GM18526 (cell line): ENCODE data around the gene IMMP2L.

Source experiments
- POLR2A ChIP-seq: IDR thresholded peaks from 3 replicates; pipeline ENCODE4 v1.6.1; 2011; ENCODE audit not compliant: insufficient read length; ENCODE audit errors: extremely low read depth

IMMP2L gene

DNA sequence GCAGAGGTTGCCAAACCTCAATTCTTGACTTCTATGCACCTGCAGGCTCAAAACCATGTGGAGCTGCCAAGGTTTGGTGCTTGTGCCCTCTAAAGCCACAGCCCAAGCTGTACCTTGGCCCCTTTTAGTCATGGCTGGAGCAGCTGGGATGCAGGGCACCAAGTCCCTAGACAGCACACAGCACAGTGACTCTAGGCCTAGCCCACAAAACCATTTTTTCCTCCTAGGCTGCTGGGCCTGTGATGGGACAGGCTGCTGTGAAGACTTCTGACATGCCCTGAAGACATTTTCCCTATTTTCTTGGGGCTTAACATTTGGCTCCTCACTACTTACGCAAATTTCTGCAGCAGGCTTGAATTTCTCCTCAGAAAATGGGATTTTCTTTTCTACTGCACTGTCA is 499.1 kb downstream of the IMMP2L start:
- TF ChIP-seq POLR2A = no peak

DNA sequence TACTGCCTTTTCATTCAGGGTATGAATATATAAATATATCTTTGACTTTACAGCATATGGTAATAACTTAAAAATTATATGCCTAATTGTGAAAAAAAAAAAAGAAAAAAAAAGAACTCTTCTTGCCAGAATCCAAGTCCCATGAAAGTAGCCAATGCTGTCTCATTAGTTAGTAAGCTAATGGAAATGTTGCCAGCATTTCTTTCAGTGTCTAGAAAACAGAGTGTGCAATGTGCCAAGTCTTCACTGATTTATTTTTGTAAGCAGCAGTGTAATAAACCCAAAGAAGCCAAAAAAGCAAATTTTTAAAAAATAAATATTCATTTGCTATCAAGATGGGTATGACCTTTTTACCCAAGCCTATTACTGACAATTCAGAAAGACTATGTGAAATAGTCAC is 502.5 kb downstream of the IMMP2L start:
- TF ChIP-seq POLR2A = no peak

DNA sequence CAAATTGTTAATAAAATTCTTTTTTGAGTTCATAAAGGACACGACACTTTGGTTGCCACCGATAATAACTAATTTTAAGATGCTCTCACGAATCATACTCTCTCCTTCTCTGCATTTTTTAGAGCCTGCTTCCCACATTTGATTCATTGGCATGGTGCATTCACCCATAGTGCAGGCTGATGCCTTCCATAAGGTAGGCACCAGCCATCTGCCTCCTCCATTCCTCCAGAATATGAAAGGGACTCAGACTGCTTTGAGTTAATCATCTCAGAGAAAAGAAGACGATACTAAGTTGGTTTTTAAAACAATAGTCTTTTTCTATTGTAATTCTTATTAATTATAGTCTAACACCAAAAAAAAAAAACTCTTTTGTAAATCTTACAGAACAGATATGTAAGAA is 505.2 kb downstream of the IMMP2L start:
- no peak for TF ChIP-seq POLR2A

DNA sequence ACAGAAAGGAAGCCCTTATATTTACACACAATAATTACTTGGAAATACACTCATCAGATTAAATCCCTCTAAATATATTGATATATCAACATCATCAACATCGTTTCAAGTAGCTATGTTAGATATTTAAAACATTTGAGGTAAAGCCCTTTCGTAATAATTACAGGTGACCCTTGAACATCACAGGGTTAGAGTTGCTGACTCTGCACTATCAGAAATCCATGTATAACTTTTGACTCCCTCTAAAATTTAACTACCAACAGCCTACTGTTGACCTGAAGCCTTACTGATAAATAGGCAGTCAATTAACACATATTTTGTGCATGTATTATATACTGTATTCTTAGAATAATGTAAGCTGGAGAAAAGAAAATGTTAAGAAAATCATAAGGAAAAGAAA is 505.9 kb downstream of the IMMP2L start:
- no peak for TF ChIP-seq POLR2A

DNA sequence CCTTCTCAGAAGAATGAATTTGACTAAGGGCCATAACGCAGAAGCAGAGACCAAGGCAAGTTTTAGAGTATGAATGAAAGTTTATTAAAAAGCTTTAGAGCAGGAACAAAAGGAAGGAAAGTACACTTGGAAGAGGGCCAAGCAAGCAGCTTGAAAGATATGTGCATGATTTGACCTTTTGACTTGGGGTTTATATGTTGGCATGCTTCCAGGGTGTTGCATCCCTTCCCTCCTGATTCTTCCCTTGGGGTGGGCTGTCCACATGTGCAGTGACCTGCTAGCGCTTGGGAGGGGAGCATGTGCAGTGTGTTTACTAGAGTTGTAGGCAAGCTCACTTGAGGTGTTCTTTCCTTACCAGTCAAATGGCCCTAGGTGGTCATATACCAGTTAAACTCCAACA is 509.3 kb downstream of the IMMP2L start:
- no peak for TF ChIP-seq POLR2A

DNA sequence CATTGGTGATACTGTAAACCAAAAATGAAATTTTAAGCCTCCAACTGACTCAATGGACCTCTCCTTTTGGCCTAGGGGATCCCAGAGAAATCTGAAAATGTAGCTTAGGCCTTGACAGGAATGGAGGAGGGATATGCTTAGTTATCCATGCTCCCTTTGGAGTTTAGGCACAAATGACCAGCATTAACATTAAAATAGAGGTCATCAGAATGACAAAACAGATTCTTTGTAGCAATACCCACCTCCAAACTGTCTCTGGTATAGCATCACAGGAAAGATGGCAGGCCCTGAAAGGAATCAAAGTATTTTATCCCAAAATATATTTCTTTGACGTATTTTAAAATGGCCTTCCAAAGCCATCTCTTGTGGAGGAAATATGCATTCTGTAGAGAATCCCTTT is 510.5 kb downstream of the IMMP2L start:
- TF ChIP-seq POLR2A = no peak

DNA sequence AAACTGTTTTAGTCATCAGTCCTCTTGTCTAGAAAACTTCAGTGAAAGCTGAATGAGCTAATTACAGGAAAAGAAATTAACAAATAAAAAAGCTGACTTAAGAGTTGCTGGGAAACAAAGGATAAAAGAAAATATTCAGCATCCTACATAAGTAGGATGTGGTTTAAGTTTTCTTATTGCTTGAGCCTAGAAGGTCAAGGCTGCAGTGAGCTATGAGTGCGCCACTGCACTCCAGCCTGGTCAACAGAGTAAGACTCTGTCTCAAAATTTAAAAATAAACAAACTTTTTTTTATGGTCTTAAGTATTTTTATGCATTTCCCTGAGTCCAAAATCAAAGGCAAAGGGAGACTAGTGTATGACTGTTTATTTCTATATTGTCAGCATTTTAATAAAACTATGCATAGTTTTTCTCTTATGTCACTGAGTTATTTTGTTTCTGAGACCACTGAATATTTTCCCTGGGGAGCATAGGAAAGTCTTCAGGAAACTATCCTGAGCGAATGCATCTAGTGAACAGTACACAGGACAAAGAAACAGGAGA is 511.3 kb downstream of the IMMP2L start:
- no peak for TF ChIP-seq POLR2A

DNA sequence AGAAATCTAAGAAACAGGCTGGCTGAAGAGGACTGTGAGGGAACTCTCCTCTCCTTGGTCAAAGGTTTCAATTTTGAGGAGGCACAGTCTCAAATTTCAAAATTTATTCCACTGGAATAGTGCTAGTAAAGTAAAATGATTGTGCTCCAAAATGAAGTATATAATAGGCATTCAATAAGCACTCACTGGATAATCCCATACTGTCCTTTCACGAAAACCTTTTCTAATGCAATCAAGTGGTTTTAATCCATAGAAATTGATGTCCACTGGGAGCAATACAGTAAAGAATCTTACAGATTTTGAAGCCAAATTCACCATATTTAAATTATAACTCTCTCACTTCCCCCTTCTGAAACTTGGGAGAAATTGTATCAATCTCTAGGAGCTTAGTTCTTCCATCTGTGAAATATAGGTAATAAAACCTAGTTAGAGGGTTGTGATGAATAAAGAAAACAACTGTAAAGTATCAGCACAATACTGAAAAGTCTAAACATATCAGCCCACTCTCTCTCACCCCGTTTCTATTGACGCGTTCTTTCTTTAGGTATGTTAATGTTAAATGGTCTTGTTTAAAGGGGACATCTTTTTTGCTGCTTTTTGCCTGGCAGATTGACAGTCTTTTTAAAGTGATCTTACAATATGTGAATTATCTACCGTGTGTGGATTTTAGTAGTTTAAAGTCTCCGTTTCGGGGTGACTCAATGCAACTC is 512.2 kb downstream of the IMMP2L start:
- no peak for TF ChIP-seq POLR2A

DNA sequence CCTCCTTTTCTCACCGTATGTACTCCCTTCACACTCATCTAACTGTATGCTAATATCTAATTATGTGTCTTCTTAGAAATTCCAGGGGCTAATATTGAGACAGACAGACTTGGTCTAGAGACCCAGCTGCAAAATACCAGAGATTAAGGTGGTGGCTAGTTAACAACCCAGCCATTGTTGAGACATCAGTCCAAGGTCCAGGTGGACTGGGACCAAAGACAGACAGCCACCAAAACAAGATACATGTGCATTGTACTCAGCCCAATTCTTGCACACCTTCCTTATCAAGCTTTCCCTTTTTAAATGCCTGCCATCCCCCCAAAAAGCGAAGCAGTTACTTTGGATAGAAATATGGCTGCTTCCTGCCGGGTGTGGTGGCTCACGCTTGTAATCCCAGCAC is 514.7 kb downstream of the IMMP2L start:
- no peak for TF ChIP-seq POLR2A

DNA sequence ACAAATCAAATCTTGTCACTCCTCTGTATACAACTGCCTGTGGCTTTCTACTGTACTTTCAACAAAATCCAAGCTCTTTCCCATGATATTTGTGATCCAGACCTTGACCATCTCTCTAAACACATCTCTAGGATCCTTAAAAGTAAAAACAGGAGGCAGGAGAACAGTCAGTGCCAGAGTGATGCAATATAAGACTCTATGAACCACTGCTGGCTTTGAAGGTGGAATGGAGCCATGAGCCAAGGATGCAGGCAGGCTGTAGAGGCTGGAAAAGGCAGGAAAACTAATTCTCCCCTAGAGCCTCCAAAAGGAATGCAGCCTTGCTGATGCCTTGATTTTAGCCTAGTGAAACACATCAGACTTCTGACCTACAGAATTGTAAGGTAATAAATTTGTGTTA is 516.8 kb downstream of the IMMP2L start:
- TF ChIP-seq POLR2A = no peak

DNA sequence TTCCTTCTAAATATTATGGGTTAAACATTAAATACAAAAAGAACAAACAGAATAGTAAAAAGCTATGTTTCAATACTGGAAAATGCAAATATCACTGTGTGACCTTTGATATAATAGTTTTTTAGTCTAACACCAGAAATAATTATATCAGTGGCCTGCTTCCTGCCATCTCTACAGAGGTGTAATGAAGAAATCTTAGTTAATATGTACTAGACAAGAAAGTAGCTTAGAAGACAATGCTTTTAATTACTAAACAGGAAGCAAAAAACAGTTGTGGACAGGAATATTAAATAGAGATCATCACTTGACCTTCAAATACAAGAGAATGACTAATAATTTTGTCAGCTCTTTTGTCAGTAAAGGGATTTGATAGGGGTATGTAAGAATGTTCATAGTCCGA is 518.7 kb downstream of the IMMP2L start:
- TF ChIP-seq POLR2A = no peak

DNA sequence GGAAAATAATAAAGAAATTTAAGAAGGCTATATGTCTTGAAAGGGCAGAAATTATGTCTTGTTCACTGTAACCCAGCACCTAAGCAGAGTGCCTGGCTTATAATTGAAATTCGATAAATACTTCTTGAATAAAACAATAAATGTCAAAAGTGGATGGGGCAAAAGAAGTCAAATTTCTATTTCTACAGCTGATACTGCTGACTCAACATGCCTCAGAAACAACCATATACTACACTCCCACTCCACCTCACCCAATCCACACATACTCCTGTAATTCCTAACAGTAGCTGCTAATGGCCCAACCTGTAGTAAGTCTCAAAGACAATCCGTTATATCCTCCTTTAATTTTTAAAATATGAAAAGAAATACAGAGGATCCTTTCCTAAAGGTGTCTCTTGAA is 519.5 kb downstream of the IMMP2L start:
- no peak for TF ChIP-seq POLR2A

DNA sequence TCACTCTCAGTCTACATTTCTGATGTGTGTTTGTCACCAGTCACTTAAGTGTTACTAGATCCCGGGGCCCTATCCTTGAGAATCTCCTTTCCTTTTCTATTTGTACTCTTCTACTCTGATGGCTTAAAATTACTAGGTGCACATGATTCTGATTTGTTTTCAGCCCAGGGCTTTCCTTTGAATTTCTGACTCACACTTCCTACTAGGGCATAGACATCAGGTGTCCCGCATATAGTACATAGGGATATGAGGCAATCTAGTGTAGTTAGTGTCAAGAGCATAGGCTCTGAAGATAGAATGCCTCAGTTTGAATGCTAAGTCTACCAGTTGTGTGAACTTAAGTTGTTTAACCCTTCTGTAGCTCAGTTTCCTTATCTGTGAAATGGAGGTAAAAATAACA is 520.7 kb downstream of the IMMP2L start:
- no peak for TF ChIP-seq POLR2A

DNA sequence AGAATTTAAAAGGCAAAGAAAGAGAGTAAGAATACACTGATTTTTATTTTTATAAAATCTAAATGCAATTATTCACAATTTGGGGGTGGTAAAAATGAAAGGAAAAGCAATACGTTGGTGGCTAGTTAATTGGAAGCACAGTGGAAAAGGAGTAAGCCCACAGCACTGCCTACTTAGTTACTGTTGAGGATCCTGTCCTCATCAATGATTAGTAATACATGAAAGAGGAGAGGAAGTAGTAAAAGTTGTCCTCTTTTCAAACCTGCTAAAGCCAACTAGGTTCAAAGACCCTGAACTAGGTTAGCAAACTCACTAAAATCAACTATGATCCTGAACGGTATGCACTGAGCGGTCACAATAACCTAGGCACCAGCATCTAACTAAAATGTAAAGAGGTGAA is 524.1 kb downstream of the IMMP2L start:
- no peak for TF ChIP-seq POLR2A

DNA sequence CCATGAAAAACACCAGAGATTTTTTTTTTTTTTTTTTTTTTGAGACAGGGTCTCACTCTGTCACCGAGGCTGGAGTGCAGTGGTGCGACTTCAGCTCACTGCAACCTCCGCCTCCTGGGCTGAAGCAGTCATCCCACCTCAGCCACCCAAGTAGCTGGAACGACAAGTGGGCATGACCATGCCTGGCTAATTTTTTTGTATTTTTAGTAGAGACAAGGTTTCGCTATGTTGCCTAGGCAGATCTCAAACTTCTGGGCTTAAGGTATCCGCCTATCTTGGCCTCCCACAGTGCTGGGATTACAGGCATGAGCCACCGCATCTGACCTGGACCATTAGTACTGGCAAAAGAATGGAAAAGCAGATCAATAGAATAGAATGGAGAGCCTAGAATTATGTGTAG is 530.4 kb downstream of the IMMP2L start:
- TF ChIP-seq POLR2A = no peak

DNA sequence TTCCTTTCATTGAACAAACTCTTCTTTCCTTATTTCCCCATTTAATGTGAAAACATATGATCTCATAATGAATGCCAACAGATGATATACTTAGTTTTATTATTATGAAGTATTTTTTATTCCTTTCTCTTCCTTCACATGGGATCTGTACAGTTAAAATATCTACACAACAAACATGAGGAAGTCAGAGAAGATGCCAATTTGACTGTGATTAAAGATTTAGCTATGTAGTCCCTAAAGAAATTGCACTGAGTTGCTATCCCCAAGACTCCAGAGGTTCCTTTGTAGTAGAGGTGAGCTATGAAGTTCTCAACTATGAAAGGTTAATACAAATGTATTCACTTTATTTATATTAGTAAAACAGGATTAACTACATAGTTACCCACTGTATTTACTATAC is 532.0 kb downstream of the IMMP2L start:
- no peak for TF ChIP-seq POLR2A

DNA sequence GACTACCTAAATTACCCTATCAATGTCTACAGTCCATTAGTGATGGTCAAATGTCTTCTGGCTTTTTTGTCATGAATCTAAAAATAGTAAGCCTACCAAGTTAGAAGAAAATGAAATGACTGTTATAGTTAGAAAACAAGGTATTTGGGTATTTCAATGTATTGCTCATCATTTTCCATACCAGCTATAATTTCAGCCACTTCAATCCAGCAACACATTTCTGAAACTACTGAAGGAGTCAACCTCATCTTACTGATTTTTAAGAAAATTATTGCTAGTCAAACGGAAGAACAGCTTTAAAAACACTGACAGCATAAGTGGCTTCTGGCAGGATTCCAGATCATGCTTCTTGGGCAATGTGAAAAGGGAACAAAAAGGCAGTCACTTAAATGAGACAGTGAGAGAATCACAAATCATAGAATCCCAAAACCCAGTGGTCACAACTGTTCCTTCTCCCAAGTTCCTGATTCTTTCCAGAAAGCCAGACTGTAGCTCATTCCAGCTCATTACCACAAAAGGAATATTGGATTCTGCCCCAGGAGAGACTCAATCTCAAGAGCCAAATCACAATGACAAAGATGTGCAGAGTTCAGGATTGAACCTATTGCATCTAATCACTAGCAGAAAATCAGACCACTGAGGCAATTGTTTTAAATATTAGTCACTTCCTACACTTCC is 532.6 kb downstream of the IMMP2L start:
- TF ChIP-seq POLR2A = no peak
